Fibroblast of mammary gland (primary cell): ENCODE data around the gene CD1B.
"Not testable (repeated sequence)": the region's sequence is repeated elsewhere in the genome, so short reads cannot be mapped to it uniquely, and the experiment has no call there.

Source experiments
- DNase-seq: peaks from one replicate; pipeline ENCODE4 v3.0.0-alpha.2; 2010; ENCODE audit warnings: low read depth
- H3K4me3 ChIP-seq: 2 replicates; pipeline ENCODE4 v1.5.1; 2011; ENCODE audit warnings: low read depth, mild to moderate bottlenecking, low read length, moderate library complexity; ENCODE audit not compliant: control insufficient read depth
- CTCF ChIP-seq: conservative IDR thresholded peaks from 2 replicates; pipeline ENCODE4 v1.5.1; 2011; ENCODE audit warnings: low read depth, low read length, inconsistent platforms; ENCODE audit not compliant: control insufficient read depth, insufficient read depth

Gene CD1B

GRCh38 chr1:158331481-158332150 is at the start of gene CD1B:
Gene CD1B (minus strand): TSS chr1:158331531. CDS start chr1:158331423, 108 bp downstream.
- H3K4me3 ChIP-seq, result no peak within 1 kb of the TSS
- no peak for TF ChIP-seq CTCF
- DNase-seq, result no peak

GRCh38 chr1:158374860-158375259 is 43.5 kb upstream of the CD1B start:
- H3K4me3 ChIP-seq, result no peak overlapping the region
- no peak for TF ChIP-seq CTCF
- no peak for DNase-seq

GRCh38 chr1:158374101-158374500 is 42.8 kb upstream of the CD1B start:
- not testable (repeated sequence) for DNase-seq, H3K4me3 ChIP-seq

GRCh38 chr1:158371188-158371953 is 40.0 kb upstream of the CD1B start:
- no peak for DNase-seq
- no peak for TF ChIP-seq CTCF
- H3K4me3 ChIP-seq, result no peak overlapping the region

- no peak for TF ChIP-seq CTCF
- H3K4me3 ChIP-seq, result no peak overlapping the region
- DNase-seq, result no peak
Observed at GRCh38 chr1:158366783-158367182, 35.5 kb upstream of the CD1B start.

GRCh38 chr1:158362941-158363340 is 31.6 kb upstream of the CD1B start:
- H3K4me3 ChIP-seq, result no peak overlapping the region
- TF ChIP-seq CTCF, result no peak
- DNase-seq, result no peak

GRCh38 chr1:158362482-158362881 is 31.2 kb upstream of the CD1B start:
- DNase-seq, result no peak

More at GRCh38 chr1:158362482-158362881, 31.2 kb upstream of the CD1B start:
- H3K4me3 ChIP-seq, result no peak overlapping the region
- TF ChIP-seq CTCF, result no peak
